Activated CD8-positive, alpha-beta memory T cell treated with anti-CD3 and anti-CD28 coated beads for 36 hours (primary cell): ENCODE data around the gene UTS2R. TPM values are rescaled to one million over a fixed set of nuclear protein-coding genes. Genes with fewer than 3 reads are reported as not detected.
"Not testable (repeated sequence)": the region's sequence is repeated elsewhere in the genome, so short reads cannot be mapped to it uniquely, and the experiment has no call there.

ENCODE experiments used
- CTCF ChIA-PET: fragments of 350-600 bp; sonication (Branson Sonifier 250); formaldehyde crosslinking; loops from one replicate; lab custom pipeline; 2021; ENCODE audit warnings: antibody characterized with exemption; lab: Charles Lee
- POLR2A ChIA-PET: fragments of 350-600 bp; sonication (Branson Sonifier 250); formaldehyde crosslinking; loops from one replicate; lab custom pipeline; 2021; ENCODE audit warnings: antibody characterized with exemption; lab: Charles Lee
- total RNA-seq, 2 experiments: library from RNA; stranded (reverse); gene quantifications; one replicate each; pipeline ENCODE4 v1.2.3, GENCODE V29; 2021

Gene UTS2R
- total RNA-seq, 2 experiments from 2014 or later, result not detected

DNA sequence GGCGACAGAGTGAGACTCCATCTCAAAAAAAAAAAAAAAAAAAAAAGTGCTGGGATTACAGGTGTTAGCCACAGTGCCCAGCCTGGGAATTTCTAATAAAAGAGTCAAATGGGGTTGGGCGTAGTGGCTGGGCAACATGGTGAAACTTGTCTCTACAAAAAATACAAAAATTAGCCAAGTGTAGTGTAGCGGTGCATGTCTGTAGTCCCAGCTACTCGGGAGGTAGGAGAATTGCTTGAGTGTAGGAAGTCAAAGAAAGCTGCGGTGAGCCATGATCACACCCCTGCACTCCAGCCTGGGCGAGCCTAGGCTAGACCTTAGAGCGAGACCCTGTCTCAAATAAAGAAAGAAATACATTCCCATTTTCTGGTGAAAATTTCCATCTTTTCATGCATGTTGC is 2.4 kb upstream of the UTS2R start:
- CTCF ChIA-PET, result interaction anchor here (0.7 to 1.6 kb wide), 2 partner anchors 51 to 125 kb away, joined by 3 to 6 read pairs; no protein-coding TSS in a partner anchor
- POLR2A ChIA-PET, result no interaction called here

- ChIA-PET CTCF (interaction anchor here (1.1 to 1.7 kb wide), 3 partner anchors 18 to 52 kb away, joined by 3 to 4 read pairs (median 3); no protein-coding TSS in a partner anchor), POLR2A (interaction anchor here (0.6 to 0.7 kb wide), 2 partner anchors 34 to 346 kb away, joined by 3 to 5 read pairs; partner anchors contain the start of gene FN3KRP)
These were observed 863 bp upstream of the UTS2R start for GRCh38 chr17:82370471-82371332.

DNA sequence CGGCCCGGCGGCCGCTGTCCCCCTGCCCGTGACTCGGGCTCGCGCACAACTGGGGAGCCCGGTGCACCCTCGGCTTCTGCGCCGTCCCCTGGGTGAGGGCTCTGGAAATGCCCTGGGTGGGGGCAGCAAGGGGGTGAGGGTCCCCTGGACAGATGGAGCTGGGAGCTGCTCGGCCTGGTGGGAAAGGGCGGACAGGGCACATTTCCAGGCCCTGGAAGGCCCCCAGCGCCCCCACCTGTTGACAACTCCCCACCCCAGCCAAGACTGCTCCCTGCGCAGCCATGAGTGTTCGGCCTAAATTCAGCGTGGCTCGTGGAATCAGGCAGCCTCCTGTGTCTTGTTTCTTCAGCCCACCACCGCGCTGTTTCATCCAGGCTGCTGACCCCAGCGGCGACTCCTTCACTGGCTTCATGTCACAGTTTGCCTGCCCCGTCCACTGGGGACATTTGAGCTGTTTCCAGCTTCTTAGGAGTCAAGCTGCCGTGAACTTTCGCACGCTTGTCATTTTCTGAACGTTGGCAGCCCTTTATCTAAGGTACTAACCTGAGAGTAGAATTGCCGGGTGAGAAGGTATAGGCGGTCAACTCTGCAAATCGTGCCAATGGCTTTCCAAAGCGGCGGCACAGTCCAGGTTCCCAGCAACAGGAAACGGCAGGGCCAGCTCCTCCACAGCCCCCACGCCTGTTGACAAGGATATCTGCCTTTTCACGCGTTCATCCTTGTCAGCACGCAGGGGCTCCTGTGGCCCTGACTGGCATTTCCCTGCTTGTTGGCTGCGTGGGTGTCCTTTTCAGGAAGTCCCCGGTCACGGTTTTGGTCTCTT is 895 bp downstream of the UTS2R start:
- CTCF ChIA-PET, result interaction anchor here (1.3 to 1.7 kb wide), 2 partner anchors 20 to 51 kb away, joined by 4 read pairs; no protein-coding TSS in a partner anchor
- POLR2A ChIA-PET, result no interaction called here

DNA sequence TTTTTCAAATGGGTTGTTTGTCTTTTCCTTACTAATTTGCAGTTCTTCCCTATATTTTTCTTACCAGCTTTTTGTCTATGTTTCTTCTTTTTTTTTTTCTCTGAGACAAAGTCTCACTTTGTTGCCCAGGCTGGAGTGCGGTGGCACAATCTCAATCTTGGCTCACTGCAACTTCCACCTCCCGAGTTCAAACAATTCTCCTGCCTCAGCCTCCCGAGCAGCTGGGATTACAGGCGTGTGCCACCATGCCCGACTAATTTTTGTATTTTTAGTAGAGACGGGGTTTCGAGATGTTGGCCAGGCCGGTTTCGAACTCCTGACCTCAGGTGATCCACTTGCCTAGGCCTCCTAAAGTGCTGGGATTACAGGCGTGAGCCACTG is 1.5 kb downstream of the UTS2R start:
- CTCF ChIA-PET, result interaction anchor here (1.3 kb wide), 1 partner anchor 52 kb away, joined by 4 read pairs; no protein-coding TSS in a partner anchor
- POLR2A ChIA-PET, result not testable (repeated sequence)

DNA sequence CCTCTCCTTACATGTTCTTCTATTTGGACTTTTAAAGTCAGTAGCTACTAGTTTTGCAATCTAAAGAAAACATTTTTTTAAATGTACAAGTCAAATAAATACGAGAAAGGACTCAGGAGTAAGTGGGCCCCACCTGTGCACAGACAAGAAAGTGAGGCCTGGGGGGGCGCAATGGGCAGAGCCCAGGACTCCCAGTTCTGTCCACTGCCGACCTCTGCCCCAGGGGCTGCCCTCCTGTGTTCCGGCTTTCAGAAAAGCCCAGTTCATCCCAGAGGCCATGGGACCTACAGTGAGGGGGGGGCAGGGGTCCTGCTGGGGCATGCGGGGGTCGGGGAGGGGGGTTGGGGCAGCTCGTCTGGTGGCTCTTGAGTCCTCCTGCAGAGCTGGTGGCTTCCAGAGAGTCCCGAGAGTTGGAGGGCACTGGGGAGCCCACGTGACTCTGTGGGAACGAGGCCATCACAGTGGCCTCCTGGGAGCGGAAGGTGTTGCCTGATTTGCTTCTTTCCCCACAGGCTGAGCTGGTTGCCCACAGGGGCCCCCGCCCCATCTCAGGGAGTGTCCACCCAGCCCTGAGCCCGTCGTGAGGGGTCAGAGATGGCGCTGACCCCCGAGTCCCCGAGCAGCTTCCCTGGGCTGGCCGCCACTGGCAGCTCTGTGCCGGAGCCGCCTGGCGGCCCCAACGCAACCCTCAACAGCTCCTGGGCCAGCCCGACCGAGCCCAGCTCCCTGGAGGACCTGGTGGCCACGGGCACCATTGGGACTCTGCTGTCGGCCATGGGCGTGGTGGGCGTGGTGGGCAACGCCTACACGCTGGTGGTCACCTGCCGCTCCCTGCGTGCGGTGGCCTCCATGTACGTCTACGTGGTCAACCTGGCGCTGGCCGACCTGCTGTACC is 2.4 kb downstream of the UTS2R start:
- CTCF ChIA-PET, result no interaction called here
- POLR2A ChIA-PET, result no interaction called here

GRCh38 chr17:82374626-82375331 is 3.2 kb downstream of the UTS2R start:
- ChIA-PET CTCF (no interaction called here), POLR2A (no interaction called here)

GRCh38 chr17:82375359-82376041 is 3.9 kb downstream of the UTS2R start:
- ChIA-PET POLR2A (no interaction called here), CTCF (no interaction called here)

DNA sequence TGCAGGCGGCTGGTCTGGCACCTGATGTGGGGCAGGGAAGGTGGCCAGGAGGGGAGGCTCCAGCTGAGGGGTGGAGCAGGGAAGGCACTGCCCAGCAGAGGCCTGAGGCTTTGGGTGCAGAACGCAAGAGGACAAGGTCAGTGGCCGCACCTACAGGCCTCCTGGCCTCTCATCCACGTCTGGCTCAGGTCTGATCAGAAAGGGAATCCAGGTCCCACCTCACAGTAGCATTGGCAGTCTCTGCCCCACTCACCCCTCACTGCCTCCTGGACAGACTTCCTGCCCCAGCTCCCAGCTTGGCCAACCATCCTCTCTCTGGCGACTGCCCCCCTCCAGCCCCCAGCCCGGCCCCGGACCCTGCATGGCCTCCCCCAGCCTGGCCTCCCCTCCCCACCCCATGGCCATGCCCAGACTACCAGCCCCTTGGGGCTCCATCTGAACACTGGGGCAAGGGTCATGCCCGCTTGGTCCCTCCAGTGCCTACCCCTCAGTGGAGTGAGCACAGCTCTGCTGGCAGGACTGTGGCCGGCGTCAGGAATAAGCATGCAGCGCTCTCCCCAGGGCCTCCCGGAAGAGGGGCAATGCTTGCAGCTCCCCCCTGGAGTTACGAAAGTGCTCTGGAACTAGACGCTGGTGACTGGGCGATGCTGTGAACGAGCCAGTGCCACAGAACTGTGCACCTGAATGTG is 4.6 kb downstream of the UTS2R start:
- CTCF ChIA-PET, result interaction anchor here (0.6 kb wide), 1 partner anchor 778 kb away, joined by 6 read pairs; no protein-coding TSS in a partner anchor
- POLR2A ChIA-PET, result no interaction called here

- CTCF ChIA-PET, POLR2A ChIA-PET: not testable (repeated sequence)
These were observed 5.7 kb downstream of the UTS2R start for GRCh38 chr17:82377294-82377693.

DNA sequence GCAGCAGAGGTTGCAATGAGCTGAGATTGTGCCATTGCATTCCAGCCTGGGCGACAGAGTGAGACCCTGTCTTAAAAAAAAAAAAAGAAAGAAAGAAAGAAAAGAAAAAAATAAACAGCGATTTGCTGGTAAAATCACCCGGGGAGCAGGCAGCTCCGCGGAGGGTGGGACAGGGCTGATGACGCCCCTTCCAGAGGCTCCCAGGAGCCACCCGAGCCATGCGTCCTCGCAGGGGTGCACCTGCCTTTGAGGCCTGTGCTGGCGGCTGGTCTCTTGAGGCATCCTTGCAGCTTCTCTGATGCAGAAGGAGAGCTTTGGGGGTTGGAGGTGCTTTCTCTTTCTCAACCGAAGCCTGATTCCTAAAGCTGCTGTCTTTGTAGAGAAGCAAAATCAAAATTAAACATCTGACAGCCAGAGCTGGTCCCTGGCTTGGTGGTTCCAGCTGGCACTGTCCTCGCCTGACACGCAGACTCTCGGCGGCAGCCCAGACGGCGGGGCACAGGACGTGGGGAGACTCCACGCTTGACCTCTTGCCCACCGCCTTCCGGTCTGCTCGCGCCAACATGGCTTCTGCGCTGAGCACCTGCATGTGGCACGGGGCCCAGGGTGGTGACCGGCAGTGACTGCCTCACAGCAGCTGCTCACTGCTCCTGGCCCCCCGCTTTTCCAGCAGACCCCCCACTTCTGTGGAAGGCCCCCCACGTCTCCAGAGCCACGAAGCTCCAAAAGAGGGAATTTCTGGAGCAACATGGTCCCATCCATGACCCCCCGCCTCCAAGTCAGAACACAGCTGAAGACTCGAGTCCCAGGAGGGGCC is 6.6 kb downstream of the UTS2R start:
- ChIA-PET POLR2A (no interaction called here), CTCF (interaction anchor here (0.6 to 1.0 kb wide), 2 partner anchors 21 to 357 kb away, joined by 3 to 4 read pairs; no protein-coding TSS in a partner anchor)

DNA sequence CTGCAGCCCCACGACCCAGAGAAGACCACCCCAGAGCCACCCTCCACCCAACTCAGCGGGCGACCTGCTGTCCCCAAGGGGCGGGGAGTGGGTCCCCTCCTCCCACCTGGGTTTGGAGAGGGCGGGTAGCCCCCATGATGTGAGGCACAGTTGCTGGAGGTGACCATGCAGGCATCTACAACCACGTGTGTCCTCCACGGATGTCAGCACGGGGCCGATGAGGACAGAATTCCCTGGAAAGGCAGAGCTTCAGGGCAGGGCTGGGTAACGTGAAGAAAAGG is 7.1 kb downstream of the UTS2R start:
- POLR2A ChIA-PET, result no interaction called here

GRCh38 chr17:82380860-82381702 is 9.5 kb downstream of the UTS2R start:
- POLR2A ChIA-PET, result interaction anchor here (0.6 kb wide), 1 partner anchor 94 kb away, joined by 3 read pairs; no protein-coding TSS in a partner anchor

More for the DNA sequence above, 7.1 kb downstream of the UTS2R start:
- CTCF ChIA-PET, result interaction anchor here (0.6 to 1.0 kb wide), 2 partner anchors 21 to 357 kb away, joined by 3 to 4 read pairs; no protein-coding TSS in a partner anchor

DNA sequence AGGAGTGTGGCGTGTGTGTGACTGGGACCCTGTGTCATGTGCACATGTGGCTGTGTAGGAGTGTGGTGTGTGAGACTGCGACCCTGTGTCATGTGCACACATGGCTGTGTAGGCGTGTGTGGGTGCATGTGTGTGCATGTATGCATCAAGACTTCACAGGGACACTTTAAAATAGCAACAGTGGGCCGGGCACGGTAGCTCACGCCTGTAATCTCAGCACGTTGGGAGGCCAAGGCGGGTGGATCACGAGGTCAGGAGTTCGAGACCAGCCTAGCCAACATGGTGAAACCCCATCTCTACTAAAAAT is 10.1 kb downstream of the UTS2R start:
- POLR2A ChIA-PET, result interaction anchor here (0.6 kb wide), 1 partner anchor 93 kb away, joined by 3 read pairs; no protein-coding TSS in a partner anchor

More at GRCh38 chr17:82380860-82381702, 9.5 kb downstream of the UTS2R start:
- CTCF ChIA-PET, result interaction anchor here (0.7 kb wide), 2 partner anchors 60 to 115 kb away, joined by 4 to 6 read pairs; no protein-coding TSS in a partner anchor

GRCh38 chr17:82382220-82382932 is 10.8 kb downstream of the UTS2R start:
- POLR2A ChIA-PET, result not testable (repeated sequence)
- CTCF ChIA-PET, result interaction anchor here (0.6 to 0.7 kb wide), 4 partner anchors 25 to 321 kb away, joined by 3 to 6 read pairs (median 4); no protein-coding TSS in a partner anchor

More for the DNA sequence above, 10.1 kb downstream of the UTS2R start:
- CTCF ChIA-PET, result interaction anchor here (0.7 kb wide), 2 partner anchors 61 to 114 kb away, joined by 4 to 6 read pairs; no protein-coding TSS in a partner anchor

GRCh38 chr17:82382933-82383255 is 11.3 kb downstream of the UTS2R start:
- CTCF ChIA-PET, result no interaction called here
- POLR2A ChIA-PET, result no interaction called here
